ENCODE results near the gene RNF220. TPM values are rescaled to one million over a fixed set of nuclear protein-coding genes. Genes with fewer than 3 reads are reported as not detected.

The RNF220 gene
- total RNA-seq, 3 donors from 2014 or later, result 61.9 to 83.9 (median 72.7) TPM

GRCh38 chr1:44532567-44532944, 127.5 kb downstream of the RNF220 start:
- ATAC-seq (no peak), DNase-seq (no peak)
- Histone ChIP-seq H3K36me3 (ENCODE audit: low read depth) (no peaks in the 10 kb centered on the region), H3K4me1 (ENCODE audit: low read depth) (no peaks in the 10 kb centered on the region), H3K4me3 (no peak overlapping the region), H3K9me3 (no peaks in the 10 kb centered on the region)
- intact Hi-C loops (cut with DNase I, micrococcal nuclease), result no loop called here
- TF ChIP-seq CTCF (IDR thresholded peaks at IDR 0.05), result no peak

GRCh38 chr1:44534771-44535170, 129.7 kb downstream of the RNF220 start:
- intact Hi-C loops (cut with DNase I, micrococcal nuclease), result no loop called here
- no peak for DNase-seq
- Histone ChIP-seq H3K4me1 (ENCODE audit: low read depth) (no peaks in the 10 kb centered on the region), H3K36me3 (ENCODE audit: low read depth) (no peaks in the 10 kb centered on the region), H3K4me3 (no peak overlapping the region), H3K9me3 (no peaks in the 10 kb centered on the region)
- ATAC-seq, result no peak
- TF ChIP-seq CTCF (IDR thresholded peaks at IDR 0.05), result no peak

GRCh38 chr1:44536357-44537209, 131.5 kb downstream of the RNF220 start:
- DNase-seq, result no peak

GRCh38 chr1:44537538-44537937, 132.5 kb downstream of the RNF220 start:
- DNase-seq, result no peak
- H3K9me3 ChIP-seq, result no peaks in the 10 kb centered on the region
- TF ChIP-seq CTCF (IDR thresholded peaks at IDR 0.05), result no peak
- no peak for ATAC-seq
- intact Hi-C loops (cut with DNase I, micrococcal nuclease), result no loop called here
- no peaks in the 10 kb centered on the region for H3K36me3 ChIP-seq (ENCODE audit: low read depth)
- no peak overlapping the region for H3K4me3 ChIP-seq
- H3K4me1 ChIP-seq (ENCODE audit: low read depth), result no peaks in the 10 kb centered on the region

More at GRCh38 chr1:44536357-44537209, 131.5 kb downstream of the RNF220 start:
- Histone ChIP-seq H3K4me3 (no peak overlapping the region), H3K36me3 (ENCODE audit: low read depth) (no peaks in the 10 kb centered on the region), H3K9me3 (no peaks in the 10 kb centered on the region), H3K4me1 (ENCODE audit: low read depth) (no peaks in the 10 kb centered on the region)
- intact Hi-C loops (cut with DNase I, micrococcal nuclease), result no loop called here
- no peak for ATAC-seq
- no peak for TF ChIP-seq CTCF (IDR thresholded peaks at IDR 0.05)

GRCh38 chr1:44537956-44538355, 132.9 kb downstream of the RNF220 start:
- H3K36me3 ChIP-seq (ENCODE audit: low read depth), result no peaks in the 10 kb centered on the region
- DNase-seq, result no peak
- ATAC-seq, result no peak
- no peak overlapping the region for H3K4me3 ChIP-seq
- H3K4me1 ChIP-seq (ENCODE audit: low read depth), result no peaks in the 10 kb centered on the region
- no peak for TF ChIP-seq CTCF (IDR thresholded peaks at IDR 0.05)
- intact Hi-C loops (cut with DNase I, micrococcal nuclease), result no loop called here
- no peaks in the 10 kb centered on the region for H3K9me3 ChIP-seq

Data from mucosa of descending colon (tissue), 3 donors.